ENCODE measurements around the gene AGAP1.

Gene AGAP1

DNA sequence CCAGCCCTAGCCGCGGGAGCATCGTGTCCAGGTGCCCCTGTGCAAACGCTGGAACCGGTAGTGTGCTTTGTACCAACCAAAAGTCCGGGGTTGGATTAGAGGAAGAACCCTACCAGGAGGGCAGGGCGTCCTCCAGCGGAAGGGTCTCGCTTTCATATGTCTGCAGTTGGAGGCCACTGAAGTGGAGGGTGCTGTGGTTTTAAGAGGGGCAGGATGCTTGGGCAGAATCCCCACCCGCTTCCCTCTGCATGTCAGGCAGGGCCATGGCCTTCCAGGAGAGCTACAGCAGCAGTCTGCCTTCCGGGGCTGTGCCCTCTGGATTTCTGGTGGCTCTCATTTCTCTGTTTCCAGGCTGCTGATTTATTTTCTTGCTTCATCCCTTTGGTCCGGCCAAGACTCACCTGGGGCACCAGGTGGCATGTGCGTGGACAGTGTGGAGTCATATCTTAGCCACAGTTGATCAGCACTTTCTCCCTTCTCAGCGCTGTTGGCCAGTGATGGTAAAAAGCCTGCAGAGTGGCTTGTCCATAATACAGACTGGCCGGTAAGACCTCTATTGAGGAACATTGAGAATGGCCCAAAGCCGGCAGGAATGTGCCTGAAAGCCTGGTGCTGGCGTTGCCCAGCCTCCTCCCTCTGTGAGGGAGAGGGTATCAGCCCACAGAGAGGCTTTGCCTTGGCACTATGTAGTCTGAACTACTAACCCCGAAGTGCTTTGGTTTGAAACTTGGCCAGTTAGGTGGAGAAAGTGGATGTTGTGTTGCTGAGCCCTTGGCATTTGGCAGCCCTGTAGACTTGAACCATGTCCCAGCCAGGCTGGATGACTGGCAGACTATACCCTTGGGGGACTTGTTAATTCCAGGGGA is 1.8 kb downstream of the AGAP1 start:
- TF ChIP-seq CTCF (IDR thresholded peaks at IDR 0.05; ENCODE audit: low read depth, low read length, missing control alignments) = no peak
- no peak overlapping the region for H3K4me3 ChIP-seq (ENCODE audit: low read depth, low read length)
- DNase-seq (ENCODE audit: low read depth) = no peak

DNA sequence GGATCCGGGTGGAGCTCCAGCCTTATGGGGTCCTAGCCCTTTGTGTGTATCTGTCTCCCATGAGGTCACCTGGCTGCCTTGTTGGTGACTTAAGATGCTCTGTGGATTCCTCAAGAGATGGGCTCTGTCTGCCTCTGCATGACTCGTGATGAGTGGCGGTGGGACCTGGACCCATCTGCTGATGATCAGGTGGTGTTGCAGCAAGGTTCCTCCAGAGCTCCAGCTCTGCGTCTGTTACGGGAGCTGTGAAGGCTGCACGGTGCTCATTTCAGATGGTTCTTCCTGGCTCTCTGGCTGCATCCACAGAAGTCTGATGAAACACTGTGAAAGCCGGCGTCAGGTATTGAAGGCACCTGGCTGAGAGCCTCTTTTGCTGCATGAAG is 2.4 kb downstream of the AGAP1 start:
- no peak for TF ChIP-seq CTCF (IDR thresholded peaks at IDR 0.05; ENCODE audit: low read depth, low read length, missing control alignments)
- no peak overlapping the region for H3K4me3 ChIP-seq (ENCODE audit: low read depth, low read length)
- no peak for DNase-seq (ENCODE audit: low read depth)

GRCh38 chr2:235497096-235497495 is 3.3 kb downstream of the AGAP1 start:
- H3K4me3 ChIP-seq (ENCODE audit: low read depth, low read length) = no peak overlapping the region
- DNase-seq (ENCODE audit: low read depth) = no peak
- no peak for TF ChIP-seq CTCF (IDR thresholded peaks at IDR 0.05; ENCODE audit: low read depth, low read length, missing control alignments)

GRCh38 chr2:235498541-235498940 is 4.7 kb downstream of the AGAP1 start:
- DNase-seq (ENCODE audit: low read depth) = no peak
- no peak overlapping the region for H3K4me3 ChIP-seq (ENCODE audit: low read depth, low read length)
- no peak for TF ChIP-seq CTCF (IDR thresholded peaks at IDR 0.05; ENCODE audit: low read depth, low read length, missing control alignments)

DNA sequence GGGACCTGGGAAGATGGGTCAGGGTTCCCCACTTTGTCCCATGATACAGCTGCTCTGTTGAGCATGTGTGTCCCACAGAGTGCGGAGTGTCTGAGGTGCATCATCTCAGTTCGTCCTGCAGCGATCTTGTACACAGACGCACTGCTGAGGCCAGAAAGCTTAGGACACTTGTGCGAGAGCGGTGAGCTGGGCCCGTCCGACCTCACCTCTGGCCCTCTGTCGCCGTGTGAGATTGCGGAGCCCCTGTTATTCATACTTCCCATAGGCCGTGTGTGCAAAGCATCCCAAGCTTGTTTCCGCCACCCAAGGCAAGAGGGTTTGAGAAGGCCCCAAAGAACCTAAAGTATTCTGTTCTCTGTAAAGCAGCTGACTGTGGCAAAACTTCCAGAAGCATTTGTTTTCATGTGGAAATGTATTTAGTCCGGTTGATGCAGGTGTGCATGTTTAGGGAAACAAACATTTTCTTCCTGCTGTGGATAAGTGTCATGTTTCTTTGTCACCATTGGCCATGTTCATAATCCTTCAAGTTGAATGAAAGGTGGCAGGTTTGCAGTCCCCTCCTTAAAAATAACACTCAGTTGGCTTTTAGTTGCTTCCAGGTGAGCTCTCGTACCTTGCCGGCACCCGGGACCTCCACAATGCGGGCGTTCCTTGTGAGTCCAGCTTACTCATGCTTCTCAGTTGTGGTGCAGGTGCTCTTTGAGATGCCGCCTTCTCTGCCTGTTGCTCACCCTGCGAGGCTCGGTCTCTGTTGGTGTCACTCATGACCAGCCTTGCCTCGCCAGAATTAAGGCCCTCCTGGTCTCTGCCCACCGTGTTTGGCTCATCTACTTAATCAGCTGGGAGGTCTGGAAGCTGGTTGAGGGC is 5.3 kb downstream of the AGAP1 start:
- no peak overlapping the region for H3K4me3 ChIP-seq (ENCODE audit: low read depth, low read length)
- DNase-seq (ENCODE audit: low read depth) = no peak
- no peak for TF ChIP-seq CTCF (IDR thresholded peaks at IDR 0.05; ENCODE audit: low read depth, low read length, missing control alignments)

GRCh38 chr2:235500110-235500760 is 6.4 kb downstream of the AGAP1 start:
- DNase-seq (ENCODE audit: low read depth) = no peak
- H3K4me3 ChIP-seq (ENCODE audit: low read depth, low read length) = no peak overlapping the region
- no peak for TF ChIP-seq CTCF (IDR thresholded peaks at IDR 0.05; ENCODE audit: low read depth, low read length, missing control alignments)

Data from GM12864 (cell line).